HUES6 (cell line): ENCODE results near the gene MEPE.
A peak's percentile ranks its signal among the peaks of the same experiment; 100 is the strongest.

ENCODE experiments used
- H3K27ac ChIP-seq: 2 replicates; pipeline ENCODE4 v1.7.0; 2013; ENCODE audit warnings: low read depth, mild to moderate bottlenecking, low read length, inconsistent platforms
- H3K27me3 ChIP-seq: 2 replicates; pipeline ENCODE4 v1.6.1; 2013; ENCODE audit warnings: low read length; ENCODE audit not compliant: control insufficient read depth, insufficient read depth
- H3K36me3 ChIP-seq: 2 replicates; pipeline ENCODE4 v1.6.1; 2013; ENCODE audit warnings: low read length; ENCODE audit not compliant: control insufficient read depth, insufficient read depth
- H3K4me1 ChIP-seq: 2 replicates; pipeline ENCODE4 v1.6.1; 2013; ENCODE audit warnings: low read length; ENCODE audit not compliant: control insufficient read depth, insufficient read depth
- H3K4me3 ChIP-seq: 2 replicates; pipeline ENCODE4 v1.5.1; 2013; ENCODE audit warnings: low read depth, low read length
- H3K9ac ChIP-seq: one replicate; pipeline ENCODE4 v1.6.1; 2013; ENCODE audit warnings: mild to moderate bottlenecking, low read length
- H3K9me3 ChIP-seq: 2 replicates; pipeline ENCODE4 v1.6.1; 2013; ENCODE audit warnings: low read depth, low read length; ENCODE audit not compliant: control insufficient read depth, insufficient read depth

The MEPE gene

DNA sequence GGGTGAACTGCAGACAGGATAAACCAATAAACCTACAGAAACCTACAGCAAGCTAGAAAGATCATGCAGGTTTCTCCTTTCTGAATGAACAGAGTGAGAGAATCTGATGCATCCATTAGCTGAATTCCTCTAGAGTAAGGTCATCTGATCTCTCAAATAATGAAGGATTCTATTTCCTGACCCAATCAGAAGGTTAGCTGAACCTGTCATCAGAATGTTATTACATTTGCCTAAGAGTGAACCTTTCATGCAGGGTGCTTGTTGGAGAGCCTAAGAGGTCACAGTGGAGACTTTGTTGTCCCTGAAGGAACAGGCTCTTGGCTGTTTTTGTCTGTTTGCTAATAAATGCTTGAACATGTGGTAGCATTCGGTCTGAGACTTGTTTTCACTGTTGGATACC is 24.0 kb downstream of the MEPE start:
- peaks cover 34% of the 10 kb centered on the region for H3K4me1 ChIP-seq
- no peak overlapping the region for H3K27ac ChIP-seq
- no peak overlapping the region for H3K4me3 ChIP-seq
- H3K9ac ChIP-seq, result no peak overlapping the region
- no peaks in the 10 kb centered on the region for H3K9me3 ChIP-seq
- no peaks in the 10 kb centered on the region for H3K36me3 ChIP-seq
- no peaks in the 10 kb centered on the region for H3K27me3 ChIP-seq

DNA sequence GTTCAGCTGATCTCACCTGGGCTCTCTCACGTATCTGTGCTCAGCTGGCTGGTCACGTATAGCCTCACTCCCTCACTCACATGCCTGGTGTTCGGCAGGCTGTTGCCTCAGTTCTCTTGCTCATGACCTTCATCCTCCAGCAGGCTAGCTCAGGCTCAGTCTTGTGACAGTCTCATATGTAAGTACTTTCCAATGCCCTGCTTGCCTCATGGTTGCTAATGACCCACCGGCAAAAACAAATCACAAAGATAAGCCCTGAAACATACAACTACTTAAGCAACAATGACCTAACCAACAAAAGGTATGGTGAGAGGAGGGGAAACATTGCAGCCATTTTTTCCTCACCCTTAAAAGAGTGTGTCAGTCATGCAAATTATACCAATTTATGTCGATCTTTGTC is 25.0 kb downstream of the MEPE start:
- Histone ChIP-seq H3K27me3 (no peaks in the 10 kb centered on the region), H3K27ac (no peak overlapping the region), H3K36me3 (no peaks in the 10 kb centered on the region), H3K9ac (no peak overlapping the region), H3K4me1 (peaks cover 28% of the 10 kb centered on the region), H3K4me3 (no peak overlapping the region), H3K9me3 (peaks cover 5% of the 10 kb centered on the region; the same call in 1 of the 2 replicates)

DNA sequence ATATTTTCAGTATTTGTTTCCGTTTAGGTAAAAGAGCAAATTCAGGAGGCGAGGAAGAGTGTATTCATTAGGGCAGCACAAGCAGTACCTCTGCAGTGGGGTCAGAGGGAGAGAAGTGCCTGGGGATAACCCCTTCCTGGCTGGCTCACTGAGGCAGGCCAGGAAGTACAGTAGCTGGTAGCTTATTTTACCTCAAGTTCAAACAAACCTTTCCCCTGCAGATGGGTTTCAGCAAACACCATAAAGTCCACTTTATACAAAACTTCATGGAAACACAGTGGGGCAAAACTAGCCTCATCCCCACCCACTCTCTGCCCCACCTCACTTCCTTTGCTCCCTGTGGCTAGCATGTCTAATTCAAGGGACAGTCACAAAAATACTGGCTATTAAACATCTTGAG is 29.5 kb downstream of the MEPE start:
- H3K4me3 ChIP-seq, result no peak overlapping the region
- no peak overlapping the region for H3K27ac ChIP-seq
- no peaks in the 10 kb centered on the region for H3K36me3 ChIP-seq
- H3K27me3 ChIP-seq, result no peaks in the 10 kb centered on the region
- H3K4me1 ChIP-seq, result peaks cover 23% of the 10 kb centered on the region
- H3K9ac ChIP-seq, result no peak overlapping the region
- H3K9me3 ChIP-seq, result peaks cover 17% of the 10 kb centered on the region

DNA sequence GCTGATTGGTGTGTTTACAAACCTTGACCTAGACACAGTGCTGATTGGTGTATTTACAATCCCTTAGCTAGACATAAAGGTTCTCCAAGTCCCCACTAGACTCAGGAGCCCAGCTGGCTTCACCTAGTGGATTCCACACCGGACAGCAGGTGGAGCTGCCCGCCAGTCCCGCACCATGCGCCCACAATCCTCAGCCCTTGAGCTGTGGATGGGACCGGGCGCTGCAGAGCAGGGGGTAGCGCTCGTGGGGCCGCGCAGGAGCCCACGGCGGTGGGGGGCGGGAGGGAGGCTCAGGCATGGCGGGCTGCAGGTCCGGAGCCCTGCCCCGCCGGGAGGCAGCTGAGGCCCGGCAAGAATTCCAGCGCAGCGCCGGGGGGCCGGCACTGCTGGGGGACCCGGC is 30.7 kb downstream of the MEPE start:
- Histone ChIP-seq H3K9me3 (peaks cover 18% of the 10 kb centered on the region), H3K9ac (no peak overlapping the region), H3K4me3 (no peak overlapping the region), H3K27me3 (no peaks in the 10 kb centered on the region), H3K4me1 (peaks cover 33% of the 10 kb centered on the region), H3K27ac (no peak overlapping the region), H3K36me3 (no peaks in the 10 kb centered on the region)

DNA sequence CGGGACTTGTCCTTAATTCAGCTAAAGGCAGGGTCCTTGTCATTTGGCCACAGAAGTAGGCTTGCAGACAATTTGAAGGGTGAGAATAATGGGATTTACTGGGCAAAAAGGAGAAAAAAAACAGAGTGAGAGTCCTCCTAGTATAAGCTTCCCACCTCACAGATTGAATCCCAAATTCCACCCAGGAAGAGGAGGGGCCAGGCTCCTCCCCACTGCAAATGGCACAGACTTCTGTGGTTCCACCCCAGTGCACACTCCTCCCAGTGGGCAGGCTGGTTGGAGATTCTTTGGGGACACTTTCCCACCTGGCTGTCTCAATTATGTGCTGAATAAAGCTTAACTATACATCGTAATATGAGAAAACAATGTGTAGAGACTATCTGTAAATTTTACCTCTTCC is 31.6 kb downstream of the MEPE start:
- H3K27ac ChIP-seq, result peak overlapping the region; percentile 95; the same call in 1 of the 2 replicates

DNA sequence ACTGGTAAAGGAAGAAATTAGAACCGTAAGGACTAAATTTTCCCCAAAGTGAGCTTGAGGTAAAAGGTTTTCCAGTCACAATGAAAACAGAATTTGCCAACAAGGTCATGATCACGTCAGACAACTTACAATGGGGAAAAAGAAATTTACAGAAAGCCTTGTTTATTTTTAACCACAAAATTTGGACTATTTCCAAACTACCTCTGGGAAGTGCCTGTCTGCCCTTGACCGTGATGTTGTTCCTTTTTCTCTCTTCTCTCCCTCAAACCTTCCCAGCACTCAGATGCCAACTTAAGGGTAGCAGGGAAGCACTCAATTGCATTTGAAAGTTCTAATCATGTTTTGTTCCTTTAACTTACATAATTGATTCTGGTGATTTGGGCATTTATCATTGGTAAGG is 32.5 kb downstream of the MEPE start:
- H3K36me3 ChIP-seq, result no peaks in the 10 kb centered on the region
- peak overlapping the region; percentile 95 for H3K27ac ChIP-seq
- H3K9me3 ChIP-seq, result peaks cover 21% of the 10 kb centered on the region
- H3K9ac ChIP-seq, result peak overlapping the region; percentile 77
- peaks cover 36% of the 10 kb centered on the region for H3K4me1 ChIP-seq
- no peaks in the 10 kb centered on the region for H3K27me3 ChIP-seq
- peak overlapping the region; percentile 44 for H3K4me3 ChIP-seq

More for the DNA sequence above, 31.6 kb downstream of the MEPE start:
- H3K4me1 ChIP-seq, result peaks cover 36% of the 10 kb centered on the region
- H3K9me3 ChIP-seq, result peaks cover 21% of the 10 kb centered on the region
- no peak overlapping the region; the same call in 1 of the 2 replicates for H3K4me3 ChIP-seq
- no peaks in the 10 kb centered on the region for H3K27me3 ChIP-seq
- H3K36me3 ChIP-seq, result no peaks in the 10 kb centered on the region
- H3K9ac ChIP-seq, result peak overlapping the region; percentile 23

DNA sequence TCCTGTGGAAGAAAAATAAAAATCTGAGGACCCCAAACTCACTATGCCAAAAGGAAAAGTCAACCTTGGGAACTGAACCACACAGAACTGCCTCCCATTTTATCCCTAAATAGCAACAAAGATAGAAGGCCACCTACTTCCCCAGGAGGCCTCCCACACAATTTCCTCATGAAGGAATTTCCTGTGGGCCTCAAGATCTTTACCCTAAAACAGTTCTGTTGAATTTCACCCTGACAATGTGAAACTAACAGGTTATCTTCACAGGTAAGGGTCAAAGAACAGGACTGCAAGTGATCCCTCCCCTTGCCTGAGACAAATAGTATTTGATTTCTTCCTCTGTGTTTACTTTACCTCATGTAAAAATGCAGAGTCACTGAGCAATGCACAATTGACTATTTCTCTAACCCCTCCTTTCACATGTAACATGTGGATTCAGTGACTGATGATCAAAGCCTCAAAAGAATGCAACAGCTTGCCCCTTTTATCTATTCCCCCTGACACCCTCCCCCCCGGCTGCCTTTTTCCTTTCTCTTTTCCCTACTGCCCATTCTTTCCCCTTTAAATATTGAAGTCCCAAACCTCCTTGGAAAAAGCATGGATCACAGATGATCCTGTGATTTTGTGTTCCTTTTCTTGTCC is 33.3 kb downstream of the MEPE start:
- Histone ChIP-seq H3K4me1 (peaks cover 36% of the 10 kb centered on the region), H3K36me3 (no peaks in the 10 kb centered on the region), H3K9ac (peak overlapping the region; percentile 77), H3K27me3 (no peaks in the 10 kb centered on the region), H3K27ac (peak overlapping the region; percentile 95), H3K9me3 (peaks cover 21% of the 10 kb centered on the region), H3K4me3 (peak overlapping the region; percentile 44)

DNA sequence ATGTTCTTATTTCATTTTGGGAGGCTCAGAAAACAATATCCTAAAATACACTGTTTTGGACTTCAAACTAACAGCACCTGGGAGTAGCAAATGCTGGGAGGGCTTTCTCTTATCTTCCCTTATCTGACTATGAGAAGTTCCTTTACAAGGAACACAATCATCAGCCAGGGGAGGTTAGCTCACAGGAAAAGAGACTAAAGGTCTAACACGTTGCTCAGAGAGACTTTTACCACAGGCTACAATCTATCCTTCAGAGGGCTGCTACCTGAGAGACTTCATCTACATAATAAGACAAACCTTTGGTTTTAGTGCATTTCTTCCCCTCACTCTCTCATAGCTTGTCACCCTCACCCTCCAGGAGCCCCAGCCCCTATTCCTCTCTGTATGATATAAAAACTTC is 35.8 kb downstream of the MEPE start:
- Histone ChIP-seq H3K4me1 (peaks cover 42% of the 10 kb centered on the region), H3K9me3 (peaks cover 11% of the 10 kb centered on the region), H3K4me3 (no peak overlapping the region), H3K27me3 (no peaks in the 10 kb centered on the region), H3K27ac (no peak overlapping the region), H3K9ac (no peak overlapping the region), H3K36me3 (no peaks in the 10 kb centered on the region)

DNA sequence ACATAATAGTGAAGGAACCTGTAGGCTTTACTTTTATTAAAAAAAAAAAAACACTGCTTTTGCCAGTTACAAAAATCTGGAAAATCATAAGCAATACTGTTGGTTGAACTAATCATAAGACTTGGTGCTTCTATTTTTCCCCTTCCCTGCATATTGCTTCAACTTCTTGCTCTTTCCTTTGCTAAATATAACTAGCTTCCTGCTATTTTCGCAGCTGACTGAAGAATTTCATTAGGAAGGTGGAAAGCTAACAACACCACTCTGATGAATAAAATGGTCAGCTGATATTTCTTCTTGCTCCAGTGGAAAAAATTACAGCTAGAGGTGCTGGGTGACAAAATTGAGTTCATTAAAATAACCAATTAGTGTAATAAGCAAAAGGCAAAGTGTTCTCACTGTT is 39.3 kb downstream of the MEPE start:
- H3K4me1 ChIP-seq, result peaks cover 22% of the 10 kb centered on the region
- no peak overlapping the region for H3K27ac ChIP-seq
- H3K27me3 ChIP-seq, result no peaks in the 10 kb centered on the region
- peaks cover 6% of the 10 kb centered on the region; the same call in 1 of the 2 replicates for H3K9me3 ChIP-seq
- no peak overlapping the region for H3K4me3 ChIP-seq
- no peaks in the 10 kb centered on the region for H3K36me3 ChIP-seq
- no peak overlapping the region for H3K9ac ChIP-seq

DNA sequence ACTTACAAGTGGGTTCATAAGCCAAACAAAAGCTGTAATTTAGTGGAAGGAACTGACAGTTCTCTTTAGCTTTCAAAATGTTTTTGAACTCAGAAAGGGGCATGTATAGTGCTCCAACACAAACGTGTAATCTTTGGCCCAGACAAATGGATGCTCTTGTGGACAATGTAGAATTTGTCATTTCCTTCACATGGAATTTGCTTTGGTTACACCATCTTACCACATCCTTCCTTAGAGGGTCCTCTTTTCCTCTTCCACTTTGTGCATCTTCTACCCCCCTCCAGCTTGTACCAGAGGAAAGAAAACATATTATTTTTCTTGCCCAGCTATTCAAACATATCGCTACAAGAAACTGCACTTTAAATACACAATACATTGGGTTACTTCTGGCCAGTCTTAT is 42.4 kb downstream of the MEPE start:
- no peak overlapping the region for H3K9ac ChIP-seq
- H3K4me3 ChIP-seq, result no peak overlapping the region
- H3K36me3 ChIP-seq, result no peaks in the 10 kb centered on the region
- 0 out of 2 replicates have a peak, but pooled peaks cover 2% of the 10 kb centered on the region for H3K9me3 ChIP-seq
- H3K27me3 ChIP-seq, result no peaks in the 10 kb centered on the region
- peaks cover 5% of the 10 kb centered on the region; the same call in 1 of the 2 replicates for H3K4me1 ChIP-seq
- no peak overlapping the region for H3K27ac ChIP-seq

DNA sequence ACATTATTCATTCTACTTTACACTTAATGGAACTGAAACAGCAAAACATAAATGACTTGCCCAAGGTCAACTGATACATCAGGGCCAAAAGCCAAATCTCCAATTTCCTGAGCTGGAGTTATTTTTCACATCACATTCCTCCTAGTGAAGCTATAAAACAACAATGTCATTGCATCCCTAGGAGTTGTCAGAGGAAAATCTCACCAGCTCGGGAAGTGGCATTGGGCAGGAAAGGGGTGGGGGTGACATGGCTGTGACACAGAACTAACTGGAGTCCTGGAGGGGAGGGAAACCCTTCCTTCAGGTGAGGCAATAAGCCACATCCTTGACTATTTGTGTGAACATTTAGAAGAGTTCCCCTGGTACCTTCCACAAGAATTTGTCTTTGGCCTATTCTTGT is 47.3 kb downstream of the MEPE start:
- Histone ChIP-seq H3K4me1 (no peaks in the 10 kb centered on the region), H3K36me3 (no peaks in the 10 kb centered on the region), H3K9ac (no peak overlapping the region), H3K9me3 (0 out of 2 replicates have a peak, but pooled peaks cover 2% of the 10 kb centered on the region), H3K27me3 (no peaks in the 10 kb centered on the region), H3K27ac (no peak overlapping the region), H3K4me3 (no peak overlapping the region)
